ENCODE measurements around the gene RAB14.

DNA sequence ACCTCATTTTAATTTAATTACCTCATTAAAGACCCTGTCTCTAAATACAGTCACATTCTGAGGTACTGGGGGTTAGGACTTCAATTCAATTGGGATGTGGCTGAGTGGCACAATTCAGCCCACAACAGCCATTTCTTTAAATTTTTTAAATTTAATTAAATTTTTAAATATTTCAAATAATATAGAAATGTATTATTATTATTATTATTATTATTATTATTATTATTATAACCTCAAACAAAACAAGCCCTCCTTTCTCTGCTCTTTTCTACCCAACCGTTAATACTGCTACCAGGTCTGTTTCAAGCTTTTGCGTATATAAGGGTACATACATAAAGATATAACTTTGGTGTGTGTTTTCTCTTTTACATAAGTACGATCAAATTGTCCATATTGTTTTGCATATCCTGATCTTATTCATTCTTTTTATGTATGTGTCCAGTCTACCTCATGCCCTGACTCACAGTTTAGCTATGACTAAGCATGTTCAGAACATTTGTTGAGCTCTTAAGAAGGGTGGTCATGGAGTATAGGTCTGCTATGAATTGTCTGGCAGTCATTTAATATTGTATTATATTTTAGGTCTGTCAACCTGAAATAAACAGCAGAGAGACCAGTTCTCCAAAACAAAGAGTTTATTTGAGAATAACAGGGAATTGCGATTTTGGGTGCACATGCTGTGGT, 16.1 kb upstream of the RAB14 start:
- TF ChIP-seq, protein P1, sequence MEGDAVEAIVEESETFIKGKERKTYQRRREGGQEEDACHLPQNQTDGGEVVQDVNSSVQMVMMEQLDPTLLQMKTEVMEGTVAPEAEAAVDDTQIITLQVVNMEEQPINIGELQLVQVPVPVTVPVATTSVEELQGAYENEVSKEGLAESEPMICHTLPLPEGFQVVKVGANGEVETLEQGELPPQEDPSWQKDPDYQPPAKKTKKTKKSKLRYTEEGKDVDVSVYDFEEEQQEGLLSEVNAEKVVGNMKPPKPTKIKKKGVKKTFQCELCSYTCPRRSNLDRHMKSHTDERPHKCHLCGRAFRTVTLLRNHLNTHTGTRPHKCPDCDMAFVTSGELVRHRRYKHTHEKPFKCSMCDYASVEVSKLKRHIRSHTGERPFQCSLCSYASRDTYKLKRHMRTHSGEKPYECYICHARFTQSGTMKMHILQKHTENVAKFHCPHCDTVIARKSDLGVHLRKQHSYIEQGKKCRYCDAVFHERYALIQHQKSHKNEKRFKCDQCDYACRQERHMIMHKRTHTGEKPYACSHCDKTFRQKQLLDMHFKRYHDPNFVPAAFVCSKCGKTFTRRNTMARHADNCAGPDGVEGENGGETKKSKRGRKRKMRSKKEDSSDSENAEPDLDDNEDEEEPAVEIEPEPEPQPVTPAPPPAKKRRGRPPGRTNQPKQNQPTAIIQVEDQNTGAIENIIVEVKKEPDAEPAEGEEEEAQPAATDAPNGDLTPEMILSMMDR (conservative IDR thresholded peaks at IDR 0.05 in 1 of 2, IDR thresholded peaks at IDR 0.05 in 1 of 2; ENCODE audit: low read depth in 1 of 2, low read length in 2 of 2): no peak
- no peak for TF ChIP-seq EZH2 (IDR thresholded peaks at IDR 0.05; ENCODE audit: low read length, missing control alignments)
